Fibroblast of lung (primary cell): ENCODE measurements around the gene OTUD3. TPM values are rescaled to one million over a fixed set of nuclear protein-coding genes. Genes with fewer than 3 reads are reported as not detected.

Source experiments
- DNase-seq, 2 donors: peaks; one replicate each; pipeline versions ENCODE4 v3.0.0 to v3.0.0-alpha.2; 2010; ENCODE audit warnings: low read depth in 2 of 2
- H2AFZ ChIP-seq: 2 replicates; pipeline ENCODE4 v1.5.1; 2012; ENCODE audit warnings: low read length, control low read depth, inconsistent platforms
- H3K27ac ChIP-seq: 2 replicates; pipeline ENCODE4 v1.5.1; 2011; ENCODE audit warnings: low read length, control low read depth; ENCODE audit not compliant: insufficient read depth
- H3K27me3 ChIP-seq: 2 replicates; pipeline ENCODE4 v1.5.1; 2011; ENCODE audit warnings: mild to moderate bottlenecking, low read length; ENCODE audit not compliant: control insufficient read depth, insufficient read depth
- H3K36me3 ChIP-seq: 2 replicates; pipeline ENCODE4 v1.5.1; 2011; ENCODE audit warnings: low read length; ENCODE audit not compliant: control insufficient read depth, insufficient read depth
- H3K4me1 ChIP-seq: 2 replicates; pipeline ENCODE4 v1.5.1; 2011; ENCODE audit warnings: low read length; ENCODE audit not compliant: control insufficient read depth, insufficient read depth; ENCODE audit errors: extremely low read depth
- H3K4me2 ChIP-seq: 2 replicates; pipeline ENCODE4 v1.5.1; 2011; ENCODE audit warnings: low read length, control low read depth; ENCODE audit not compliant: insufficient read depth; ENCODE audit errors: extremely low read depth
- H3K4me3 ChIP-seq, 4 experiments: fragments of 200-600 bp in 1 of 4; sonication (generic) in 1 of 4; replicated peaks in 1 of 4; 2 replicates each; pipeline ENCODE4 v1.5.1; 2011 to 2016; ENCODE audit warnings: low read length in 4 of 4, low read depth in 3 of 4, mild to moderate bottlenecking in 3 of 4, control low read depth in 2 of 4, inconsistent platforms in 1 of 4, mixed read lengths in 1 of 4; ENCODE audit not compliant: insufficient read depth in 1 of 4; ENCODE audit errors: control extremely low read depth in 1 of 4
- H3K79me2 ChIP-seq: 2 replicates; pipeline ENCODE4 v1.5.1; 2012; ENCODE audit warnings: mild to moderate bottlenecking, low read length, inconsistent platforms; ENCODE audit not compliant: control insufficient read depth, insufficient read depth
- H3K9ac ChIP-seq: 2 replicates; pipeline ENCODE4 v1.5.1; 2011; ENCODE audit warnings: mild to moderate bottlenecking, low read length, control low read depth; ENCODE audit not compliant: insufficient read depth
- H3K9me3 ChIP-seq: 2 replicates; pipeline ENCODE4 v1.5.1; 2012; ENCODE audit warnings: low read depth, low read length; ENCODE audit not compliant: control insufficient read depth, insufficient read depth
- H4K20me1 ChIP-seq: 2 replicates; pipeline ENCODE4 v1.5.1; 2011; ENCODE audit warnings: low read length; ENCODE audit not compliant: control insufficient read depth, insufficient read depth; ENCODE audit errors: extremely low read depth
- EZH2 ChIP-seq: IDR thresholded peaks from 2 replicates; pipeline ENCODE4 v1.5.1; 2012; ENCODE audit warnings: low read length, control low read depth, mild to moderate bottlenecking; ENCODE audit errors: missing control alignments
- polyA plus RNA-seq, 2 donors: library from polyadenylated mRNA; depleted of rRNA in 1 of 2; stranded (reverse) in 1 of 2; unstranded in 1 of 2; fragments of >200 nt; gene quantifications; 2 replicates each; pipeline ENCODE4 v1.2.1, GENCODE V29; 2011 to 2012; ENCODE audit warnings: missing spikeins in 1 of 2
- total RNA-seq: library from RNA; depleted of rRNA; stranded (reverse); fragments of >200 nt; gene quantifications from 2 replicates; pipeline ENCODE4 v1.2.1, GENCODE V29; 2014
- TF ChIP-seq, protein P1 (sequence below), 2 donors: IDR thresholded peaks in 1 of 2; conservative IDR thresholded peaks in 1 of 2; 1 replicate in 1 of 2; 2 replicates in 1 of 2; pipeline ENCODE4 v1.5.1; 2011 to 2012; ENCODE audit warnings: low read length in 2 of 2, control low read depth in 1 of 2, inconsistent platforms in 1 of 2, low read depth in 1 of 2, mild to moderate bottlenecking in 1 of 2

The OTUD3 gene
- total and polyA plus RNA-seq, 2 donors (not counting 1 experiment from before 2014, with no cell fraction given): 3.0 to 5.0 TPM

DNA sequence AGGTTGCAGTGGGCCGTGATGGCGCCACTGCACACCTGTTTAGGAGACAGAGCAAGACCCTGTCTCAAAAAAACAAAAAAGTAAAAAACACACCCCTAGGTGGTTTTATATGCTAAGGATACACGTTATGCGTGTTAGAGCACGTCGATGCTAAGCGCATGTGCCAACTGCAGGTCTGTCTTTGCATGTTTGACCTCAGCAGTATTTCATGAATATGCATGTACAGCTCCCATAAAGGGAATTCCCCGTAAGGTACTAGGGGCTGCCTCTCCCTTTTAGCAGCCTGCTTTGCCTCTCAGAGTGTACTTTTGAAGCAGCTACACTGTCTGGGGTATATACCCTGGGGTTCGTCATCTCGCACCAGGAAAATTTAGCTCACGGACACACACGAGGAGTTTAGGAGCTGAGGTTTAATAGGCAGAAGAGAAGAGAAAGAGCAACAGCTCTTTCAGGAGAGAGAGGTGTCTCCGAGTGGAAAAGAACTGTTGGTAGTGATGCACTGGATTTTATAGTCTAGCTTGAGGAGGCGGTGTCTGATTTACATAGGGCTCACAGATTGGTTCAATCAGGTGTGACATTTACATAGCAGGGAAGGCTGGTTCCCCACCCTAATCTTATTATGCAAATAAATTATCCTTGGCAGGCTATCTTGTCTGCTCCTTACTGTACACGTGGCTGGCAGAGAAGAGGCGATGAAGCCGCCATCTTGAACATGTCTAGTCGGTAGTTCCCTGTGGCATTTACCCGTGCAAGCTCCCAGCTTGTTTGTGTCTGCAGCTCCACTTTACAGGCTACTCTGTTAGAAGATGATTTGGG lies 4.2 kb upstream of the OTUD3 start:
- no peaks in the 10 kb centered on the region for H3K36me3 ChIP-seq
- no peak overlapping the region for H2AFZ ChIP-seq
- peaks cover 3% of the 10 kb centered on the region for H3K79me2 ChIP-seq
- no peak overlapping the region for H3K4me3 ChIP-seq
- DNase-seq: no peak
- no peaks in the 10 kb centered on the region for H4K20me1 ChIP-seq
- TF ChIP-seq, protein P1, sequence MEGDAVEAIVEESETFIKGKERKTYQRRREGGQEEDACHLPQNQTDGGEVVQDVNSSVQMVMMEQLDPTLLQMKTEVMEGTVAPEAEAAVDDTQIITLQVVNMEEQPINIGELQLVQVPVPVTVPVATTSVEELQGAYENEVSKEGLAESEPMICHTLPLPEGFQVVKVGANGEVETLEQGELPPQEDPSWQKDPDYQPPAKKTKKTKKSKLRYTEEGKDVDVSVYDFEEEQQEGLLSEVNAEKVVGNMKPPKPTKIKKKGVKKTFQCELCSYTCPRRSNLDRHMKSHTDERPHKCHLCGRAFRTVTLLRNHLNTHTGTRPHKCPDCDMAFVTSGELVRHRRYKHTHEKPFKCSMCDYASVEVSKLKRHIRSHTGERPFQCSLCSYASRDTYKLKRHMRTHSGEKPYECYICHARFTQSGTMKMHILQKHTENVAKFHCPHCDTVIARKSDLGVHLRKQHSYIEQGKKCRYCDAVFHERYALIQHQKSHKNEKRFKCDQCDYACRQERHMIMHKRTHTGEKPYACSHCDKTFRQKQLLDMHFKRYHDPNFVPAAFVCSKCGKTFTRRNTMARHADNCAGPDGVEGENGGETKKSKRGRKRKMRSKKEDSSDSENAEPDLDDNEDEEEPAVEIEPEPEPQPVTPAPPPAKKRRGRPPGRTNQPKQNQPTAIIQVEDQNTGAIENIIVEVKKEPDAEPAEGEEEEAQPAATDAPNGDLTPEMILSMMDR (conservative IDR thresholded peaks at IDR 0.05 in 1 of 2, IDR thresholded peaks at IDR 0.05 in 1 of 2; ENCODE audit: low read depth in 1 of 2, low read length in 2 of 2): no peak
- no peak for TF ChIP-seq EZH2
- H3K27me3 ChIP-seq: peaks cover 4% of the 10 kb centered on the region
- no peak overlapping the region for H3K4me2 ChIP-seq
- no peak overlapping the region for H3K9ac ChIP-seq
- H3K27ac ChIP-seq: no peak overlapping the region
- H3K9me3 ChIP-seq: no peaks in the 10 kb centered on the region
- no peaks in the 10 kb centered on the region for H3K4me1 ChIP-seq

DNA sequence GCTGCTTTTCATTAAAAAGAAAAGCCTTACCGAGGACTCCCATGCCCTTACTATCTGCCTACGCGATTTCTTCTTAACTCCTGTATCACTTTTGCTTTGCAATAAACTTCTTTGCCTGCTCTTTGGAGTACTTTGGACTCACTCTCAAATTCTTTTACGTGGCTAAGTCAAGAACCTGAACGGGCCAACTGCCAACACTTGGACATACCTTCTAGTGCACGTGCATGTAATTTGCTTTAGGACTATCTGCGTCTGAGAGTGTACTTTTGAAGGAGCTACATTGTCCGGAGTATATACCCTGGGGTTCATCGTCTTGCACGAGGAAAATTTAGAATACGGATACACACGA lies 3.6 kb upstream of the OTUD3 start:
- no peak overlapping the region for H3K4me2 ChIP-seq
- no peak overlapping the region for H3K4me3 ChIP-seq
- peaks cover 4% of the 10 kb centered on the region for H3K4me1 ChIP-seq
- H4K20me1 ChIP-seq: no peaks in the 10 kb centered on the region
- H3K27ac ChIP-seq: no peak overlapping the region
- H3K36me3 ChIP-seq: no peaks in the 10 kb centered on the region
- peaks cover 8% of the 10 kb centered on the region for H3K79me2 ChIP-seq
- H2AFZ ChIP-seq: no peak overlapping the region
- no peak overlapping the region for H3K9ac ChIP-seq
- H3K9me3 ChIP-seq: no peaks in the 10 kb centered on the region
- TF ChIP-seq, protein P1 (conservative IDR thresholded peaks at IDR 0.05 in 1 of 2, IDR thresholded peaks at IDR 0.05 in 1 of 2; ENCODE audit: low read depth in 1 of 2, low read length in 2 of 2): no peak
- no peak for TF ChIP-seq EZH2
- peaks cover 4% of the 10 kb centered on the region for H3K27me3 ChIP-seq
- DNase-seq: no peak

DNA sequence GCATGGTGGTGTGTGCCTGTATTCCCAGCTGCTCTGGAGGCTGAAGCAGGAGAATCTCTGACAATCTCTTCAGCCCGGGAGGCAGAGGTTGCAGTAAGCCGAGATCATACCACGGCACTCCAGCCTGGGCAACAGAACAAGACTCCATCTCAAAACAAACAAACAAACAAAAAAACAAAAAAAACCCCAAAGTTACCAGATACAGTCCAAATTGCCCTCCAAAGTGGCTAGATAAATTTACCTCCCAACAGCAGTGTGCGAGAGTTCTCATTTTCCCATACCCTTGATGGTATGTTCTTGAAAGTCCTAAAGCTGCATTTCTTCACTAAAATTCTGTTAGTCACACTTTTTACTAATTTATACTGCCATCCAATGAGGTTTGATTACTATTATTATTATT lies 3.0 kb upstream of the OTUD3 start:
- DNase-seq: no peak
- Histone ChIP-seq H3K36me3 (no peaks in the 10 kb centered on the region), H4K20me1 (no peaks in the 10 kb centered on the region), H3K79me2 (peaks cover 15% of the 10 kb centered on the region), H3K9me3 (no peaks in the 10 kb centered on the region), H3K4me1 (peaks cover 9% of the 10 kb centered on the region), H2AFZ (no peak overlapping the region), H3K27me3 (peaks cover 4% of the 10 kb centered on the region), H3K27ac (no peak overlapping the region), H3K4me3 (no peak overlapping the region), H3K9ac (no peak overlapping the region), H3K4me2 (no peak overlapping the region)
- TF ChIP-seq, protein P1 (conservative IDR thresholded peaks at IDR 0.05 in 1 of 2, IDR thresholded peaks at IDR 0.05 in 1 of 2; ENCODE audit: low read depth in 1 of 2, low read length in 2 of 2): no peak
- no peak for TF ChIP-seq EZH2
